NCI-H345 treated with DMSO at 0.1 percent for 48 hours (cell line): Measurements from ENCODE around the gene AMBP.
"Not testable (repeated sequence)": the region's sequence is repeated elsewhere in the genome, so short reads cannot be mapped to it uniquely, and the experiment has no call there.

Source experiments
- DNase-seq: peaks from one replicate; lab custom pipeline; 2025; ENCODE audit not compliant: unreplicated experiment; lab: John Stamatoyannopoulos, UW

Gene AMBP

GRCh38 chr9:114053246-114054005 is 24.7 kb downstream of the AMBP start:
- no peak for DNase-seq

- no peak for DNase-seq
Observed at GRCh38 chr9:114051706-114052105, 26.4 kb downstream of the AMBP start.

- DNase-seq, result no peak
Observed at GRCh38 chr9:114051281-114051680, 26.8 kb downstream of the AMBP start.

- no peak for DNase-seq
Observed at GRCh38 chr9:114050646-114051045, 27.5 kb downstream of the AMBP start.

GRCh38 chr9:114050226-114050568 is 27.9 kb downstream of the AMBP start:
- DNase-seq, result no peak

- no peak for DNase-seq
Observed at GRCh38 chr9:114049441-114050225, 28.5 kb downstream of the AMBP start.

- no peak for DNase-seq
Observed at GRCh38 chr9:114048533-114049415, 29.3 kb downstream of the AMBP start.

- no peak for DNase-seq
Observed at GRCh38 chr9:114047717-114048116, 30.4 kb downstream of the AMBP start.

- no peak for DNase-seq
Observed at GRCh38 chr9:114046875-114047274, 31.2 kb downstream of the AMBP start.

- DNase-seq, result no peak
Observed at GRCh38 chr9:114046237-114046755, 31.8 kb downstream of the AMBP start.

- not testable (repeated sequence) for DNase-seq
Observed at GRCh38 chr9:114043660-114044059, 34.4 kb downstream of the AMBP start.

- no peak for DNase-seq
Observed at GRCh38 chr9:114039484-114039883, 38.6 kb downstream of the AMBP start.

GRCh38 chr9:114038724-114039313 is 39.3 kb downstream of the AMBP start:
- DNase-seq, result no peak

- DNase-seq, result no peak
Observed at GRCh38 chr9:114037961-114038723, 40.0 kb downstream of the AMBP start.

- DNase-seq, result no peak
Observed at GRCh38 chr9:114037249-114037648, 40.9 kb downstream of the AMBP start.

GRCh38 chr9:114035845-114036801 is 42.0 kb downstream of the AMBP start:
- DNase-seq, result no peak

- no peak for DNase-seq
Observed at GRCh38 chr9:114035221-114035844, 42.8 kb downstream of the AMBP start.

- no peak for DNase-seq
Observed at GRCh38 chr9:114034661-114035062, 43.4 kb downstream of the AMBP start.

- no peak for DNase-seq
Observed at GRCh38 chr9:114034196-114034595, 43.9 kb downstream of the AMBP start.
